ENCODE results near the gene EHD3. TPM values are rescaled to one million over a fixed set of nuclear protein-coding genes. Genes with fewer than 3 reads are reported as not detected.

The EHD3 gene
- total RNA-seq, 2 donors from 2014 or later, result 35.8 to 61.6 TPM

- no peak for DNase-seq (ENCODE audit: low spot score)
Measured at GRCh38 chr2:31248139-31248538, 14.2 kb downstream of the EHD3 start.

GRCh38 chr2:31249009-31249690 lies 15.2 kb downstream of the EHD3 start:
- Histone ChIP-seq H3K36me3 (peaks cover 26% of the 10 kb centered on the region), H3K9me3 (no peaks in the 10 kb centered on the region), H3K27ac (no peak overlapping the region), H3K27me3 (replicated peaks; ENCODE audit: insufficient read depth) (no peaks in the 10 kb centered on the region), H3K4me3 (no peak overlapping the region), H3K4me1 (ENCODE audit: control insufficient read depth in 1 of 2, low read depth in 2 of 2) (no peaks in the 10 kb centered on the region)
- ATAC-seq (ENCODE audit: insufficient number of reproducible peaks, low FRiP score, low read depth) (no peak), DNase-seq (ENCODE audit: low spot score) (no peak)
- no peak for TF ChIP-seq CTCF (IDR thresholded peaks at IDR 0.05)

More at GRCh38 chr2:31248139-31248538, 14.2 kb downstream of the EHD3 start:
- no peak for ATAC-seq (ENCODE audit: insufficient number of reproducible peaks, low FRiP score, low read depth)
- Histone ChIP-seq H3K4me1 (ENCODE audit: control insufficient read depth in 1 of 2, low read depth in 2 of 2) (no peaks in the 10 kb centered on the region), H3K36me3 (peaks cover 23% of the 10 kb centered on the region), H3K4me3 (no peak overlapping the region), H3K27me3 (replicated peaks; ENCODE audit: insufficient read depth) (no peaks in the 10 kb centered on the region), H3K9me3 (no peaks in the 10 kb centered on the region), H3K27ac (no peak overlapping the region)
- TF ChIP-seq CTCF (IDR thresholded peaks at IDR 0.05), result no peak

- no peak for ATAC-seq (ENCODE audit: insufficient number of reproducible peaks, low FRiP score, low read depth)
- no peak overlapping the region for H3K4me3 ChIP-seq
Measured at GRCh38 chr2:31251018-31251417, 17.1 kb downstream of the EHD3 start.

GRCh38 chr2:31251851-31252250 lies 17.9 kb downstream of the EHD3 start:
- H3K36me3 ChIP-seq, result peaks cover 21% of the 10 kb centered on the region
- H3K4me1 ChIP-seq (ENCODE audit: control insufficient read depth in 1 of 2, low read depth in 2 of 2), result no peaks in the 10 kb centered on the region
- DNase-seq (ENCODE audit: low spot score), result no peak
- no peaks in the 10 kb centered on the region for H3K9me3 ChIP-seq
- H3K27me3 ChIP-seq (replicated peaks; ENCODE audit: insufficient read depth), result no peaks in the 10 kb centered on the region
- H3K27ac ChIP-seq, result no peak overlapping the region
- no peak for TF ChIP-seq CTCF (IDR thresholded peaks at IDR 0.05)
- no peak for ATAC-seq (ENCODE audit: insufficient number of reproducible peaks, low FRiP score, low read depth)
- H3K4me3 ChIP-seq, result no peak overlapping the region

More at GRCh38 chr2:31251018-31251417, 17.1 kb downstream of the EHD3 start:
- TF ChIP-seq CTCF (IDR thresholded peaks at IDR 0.05), result no peak
- Histone ChIP-seq H3K27me3 (replicated peaks; ENCODE audit: insufficient read depth) (no peaks in the 10 kb centered on the region), H3K36me3 (peaks cover 15% of the 10 kb centered on the region), H3K4me1 (ENCODE audit: control insufficient read depth in 1 of 2, low read depth in 2 of 2) (no peaks in the 10 kb centered on the region), H3K9me3 (no peaks in the 10 kb centered on the region), H3K27ac (no peak overlapping the region)
- no peak for DNase-seq (ENCODE audit: low spot score)

GRCh38 chr2:31253356-31254131 lies 19.6 kb downstream of the EHD3 start:
- no peaks in the 10 kb centered on the region for H3K4me1 ChIP-seq (ENCODE audit: control insufficient read depth in 1 of 2, low read depth in 2 of 2)
- DNase-seq (ENCODE audit: low spot score), result no peak
- ATAC-seq (ENCODE audit: insufficient number of reproducible peaks, low FRiP score, low read depth), result no peak
- no peak for TF ChIP-seq CTCF (IDR thresholded peaks at IDR 0.05)
- peaks cover 22% of the 10 kb centered on the region for H3K36me3 ChIP-seq
- no peaks in the 10 kb centered on the region for H3K9me3 ChIP-seq
- H3K4me3 ChIP-seq, result no peak overlapping the region
- no peak overlapping the region for H3K27ac ChIP-seq
- H3K27me3 ChIP-seq (replicated peaks; ENCODE audit: insufficient read depth), result no peaks in the 10 kb centered on the region
